A549 (cell line): ENCODE measurements around the gene SLC12A8. TPM values are rescaled to one million over a fixed set of nuclear protein-coding genes. Genes with fewer than 3 reads are reported as not detected.

ENCODE experiments used
- ATAC-seq, 2 experiments: fragments of 200-7000 bp in 1 of 2; fragments of >200 bp in 1 of 2; cut with Nextera tagmentation in 1 of 2; cut with Tn5 transposase in 1 of 2; 3 replicates each; pipeline versions ENCODE4 v1.8.0 to v1.9.1; 2018 to 2020; ENCODE audit warnings: mild to moderate bottlenecking in 1 of 2, moderate library complexity in 1 of 2
- CTCF ChIA-PET: fragments of 300-600 bp; sonication (Branson Sonifier 250); formaldehyde crosslinking; extraction: SDS; loops from one replicate; lab custom pipeline; 2021; ENCODE audit warnings: antibody characterized with exemption, inconsistent platforms; lab: Yijun Ruan, JAX
- POLR2A ChIA-PET: fragments of 350-600 bp; formaldehyde crosslinking; extraction: SDS; loops from one replicate; lab custom pipeline; 2021; ENCODE audit warnings: antibody characterized with exemption, inconsistent platforms; lab: Yijun Ruan, JAX
- DNase-seq, 2 experiments: peaks; one replicate each; pipeline versions ENCODE4 v3.0.0 to v3.0.0-alpha.2; 2011 to 2016; ENCODE audit warnings: low read depth in 1 of 2, low spot score in 1 of 2
- FAIRE-seq: peaks from 2 replicates; lab custom pipeline; 2011; peaks lifted over from hg19 to GRCh38; lab: Jason Lieb, UNC
- H3K27ac ChIP-seq, 2 experiments: fragments of >200 bp; sonication (Bioruptor Twin); formaldehyde crosslinking; 3 replicates each; pipeline ENCODE4 v1.5.1; 2016 to 2017
- H3K4me1 ChIP-seq: fragments of >200 bp; sonication (Bioruptor Twin); formaldehyde crosslinking; 3 replicates; pipeline ENCODE4 v1.6.1; 2016
- H3K4me2 ChIP-seq: fragments of >200 bp; sonication (Bioruptor Twin); formaldehyde crosslinking; 3 replicates; pipeline ENCODE4 v1.6.1; 2016
- H3K4me3 ChIP-seq: fragments of >200 bp; sonication (Bioruptor Twin); formaldehyde crosslinking; 3 replicates; pipeline ENCODE4 v1.5.1; 2016
- H3K9me3 ChIP-seq: fragments of >200 bp; sonication (Bioruptor Twin); formaldehyde crosslinking; 3 replicates; pipeline ENCODE4 v1.6.1; 2016
- ATOH8 ChIP-seq: fragments of 250-450 bp; sonication (Bioruptor Pico); IDR thresholded peaks from 2 replicates; pipeline ENCODE4 v1.5.0; 2020; ENCODE audit warnings: low read depth, mild to moderate bottlenecking, moderate library complexity
- BHLHE40 ChIP-seq: IDR thresholded peaks from 2 replicates; pipeline ENCODE4 v1.6.1; 2012; ENCODE audit warnings: low read depth, low read length, inconsistent platforms
- CBX2 ChIP-seq: fragments of 200-600 bp; sonication (generic); IDR thresholded peaks from 2 replicates; pipeline ENCODE4 v1.6.1; 2016; ENCODE audit warnings: low read depth, mild to moderate bottlenecking, borderline replicate concordance
- CHD2 ChIP-seq: fragments of 150-350 bp; IDR thresholded peaks from 2 replicates; pipeline ENCODE4 v1.6.1; 2014; ENCODE audit warnings: low read length; ENCODE audit not compliant: partially characterized antibody
- CHD4 ChIP-seq: fragments of 200-600 bp; sonication (generic); IDR thresholded peaks from 2 replicates; pipeline ENCODE4 v1.6.1; 2016; ENCODE audit warnings: antibody characterized with exemption, mild to moderate bottlenecking, borderline replicate concordance
- EP300 ChIP-seq, 2 experiments: fragments of >200 bp; sonication (Bioruptor Twin); formaldehyde crosslinking; IDR thresholded peaks; 2 replicates in 1 of 2; 3 replicates in 1 of 2; pipeline ENCODE4 v1.6.1; 2016 to 2017
- ESRRA ChIP-seq: fragments of 150-350 bp; IDR thresholded peaks from 2 replicates; pipeline ENCODE4 v1.6.1; 2014; ENCODE audit warnings: mild to moderate bottlenecking, low read length, borderline replicate concordance
- FOSL2 ChIP-seq, 2 experiments: fragments of 450-650 bp in 1 of 2; fragments of >200 bp in 1 of 2; sonication (Bioruptor Twin) in 1 of 2; formaldehyde crosslinking; IDR thresholded peaks; 2 replicates each; pipeline versions ENCODE4 v1.5.0 to v1.6.1; 2016 to 2020; ENCODE audit warnings: mild to moderate bottlenecking in 1 of 2, moderate library complexity in 1 of 2
- GATA3 ChIP-seq: IDR thresholded peaks from 2 replicates; pipeline ENCODE4 v1.6.1; 2012; ENCODE audit warnings: borderline replicate concordance
- HES2 ChIP-seq: fragments of >200 bp; sonication (Bioruptor Twin); formaldehyde crosslinking; IDR thresholded peaks from 2 replicates; pipeline ENCODE4 v1.6.1; 2016
- KDM1A ChIP-seq: fragments of 200-600 bp; sonication (generic); IDR thresholded peaks from 2 replicates; pipeline ENCODE4 v1.6.1; 2016; ENCODE audit warnings: low read depth, mild to moderate bottlenecking
- MAZ ChIP-seq: fragments of 150-350 bp; IDR thresholded peaks from 2 replicates; pipeline ENCODE4 v1.6.1; 2014; ENCODE audit warnings: antibody characterized with exemption, low read depth, low read length, borderline replicate concordance
- MYC ChIP-seq: IDR thresholded peaks from 2 replicates; pipeline ENCODE4 v1.6.1; 2012; ENCODE audit warnings: mild to moderate bottlenecking, inconsistent platforms, low read length, improper control_type of control experiment, borderline replicate concordance
- RAD21 ChIP-seq, 2 experiments: fragments of >200 bp in 1 of 2; sonication (Bioruptor Twin) in 1 of 2; formaldehyde crosslinking in 1 of 2; IDR thresholded peaks in 1 of 2; conservative IDR thresholded peaks in 1 of 2; 2 replicates in 1 of 2; 3 replicates in 1 of 2; pipeline ENCODE4 v1.6.1; 2012 to 2018; ENCODE audit warnings: inconsistent platforms in 1 of 2
- RARB ChIP-seq: fragments of 250-450 bp; sonication (Bioruptor Pico); IDR thresholded peaks from 2 replicates; pipeline ENCODE4 v1.8.0; 2021; ENCODE audit warnings: mild to moderate bottlenecking, moderate library complexity
- RCOR1 ChIP-seq: fragments of 150-350 bp; IDR thresholded peaks from 2 replicates; pipeline ENCODE4 v1.6.1; 2014; ENCODE audit warnings: antibody characterized with exemption, low read length, low read depth
- SMC3 ChIP-seq: fragments of >200 bp; sonication (Bioruptor Twin); formaldehyde crosslinking; IDR thresholded peaks from 3 replicates; pipeline ENCODE4 v1.6.1; 2018; ENCODE audit warnings: inconsistent platforms
- TFCP2L1 ChIP-seq: fragments of 250-450 bp; sonication (Bioruptor Pico); IDR thresholded peaks from 2 replicates; pipeline ENCODE4 v1.5.0; 2021; ENCODE audit warnings: mild to moderate bottlenecking
- ZC3H11A ChIP-seq: fragments of 450-650 bp; IDR thresholded peaks from 2 replicates; pipeline ENCODE4 v1.6.1; 2014; ENCODE audit warnings: antibody characterized with exemption, mild to moderate bottlenecking
- ZFP36 ChIP-seq: fragments of 450-650 bp; IDR thresholded peaks from 2 replicates; pipeline ENCODE4 v1.6.1; 2014; ENCODE audit warnings: borderline replicate concordance; ENCODE audit not compliant: partially characterized antibody
- WGBS: methylation state at CpG from one replicate; pipeline ENCODE4 v1.1.6; 2017; ENCODE audit errors: missing lambda C conversion rate; 5-methylcytosine and 5-hydroxymethylcytosine counted together
- polyA plus RNA-seq, 4 experiments: library from polyadenylated mRNA; depleted of rRNA in 3 of 4; stranded (reverse); fragments of >200 nt; fragmentation: RNase III in 1 of 4; extraction: RNeasy Plus Mini Kit Qiagen cat#74134 plus additional on column Dnase treatment in 1 of 4; gene quantifications; 2 replicates in 3 of 4; 3 replicates in 1 of 4; pipeline ENCODE4 v1.2.3, GENCODE V29; 2011 to 2017
- TF ChIP-seq, protein P1 (sequence below): fragments of >200 bp; sonication (Bioruptor Twin); formaldehyde crosslinking; IDR thresholded peaks from 3 replicates; pipeline ENCODE4 v1.5.1; 2016
- TF ChIP-seq, protein P2 (sequence below): fragments of 250-450 bp; sonication (Bioruptor Pico); IDR thresholded peaks from 2 replicates; pipeline ENCODE4 v1.5.0; 2021; ENCODE audit warnings: mild to moderate bottlenecking, moderate library complexity, borderline replicate concordance

The SLC12A8 gene
- polyA plus RNA-seq, 2 of the 4 experiments (the other 2 are of a cell fraction): 1.1 to 4.2 TPM

DNA sequence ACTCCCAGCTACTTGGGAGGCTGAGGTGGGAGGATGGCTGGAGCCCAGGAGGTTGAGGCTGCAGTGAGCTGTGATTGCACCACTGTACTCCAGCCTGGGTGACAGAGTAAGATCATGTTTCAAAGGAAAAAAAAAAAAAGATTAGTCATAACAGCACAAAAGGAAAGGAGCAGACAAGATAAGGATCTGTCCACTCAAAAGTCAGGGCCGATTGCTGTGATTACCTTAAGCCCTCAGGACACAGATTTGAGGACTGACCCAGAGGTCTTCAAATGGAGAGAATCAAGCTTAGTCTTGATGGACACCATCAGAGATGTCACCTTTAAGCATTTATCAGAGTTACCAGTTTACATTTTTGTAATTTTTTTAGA lies 132.9 kb downstream of the SLC12A8 start:
- CTCF ChIA-PET: interaction anchor here (1.2 to 2.2 kb wide), 2 partner anchors 13 to 30 kb away, joined by 3 to 7 read pairs; no protein-coding TSS in a partner anchor
- FAIRE-seq: no peak

GRCh38 chr3:125078951-125079674 lies 133.4 kb downstream of the SLC12A8 start:
- FAIRE-seq (no peak), ATAC-seq (no peak), DNase-seq (no peak)
- no peaks in the 10 kb centered on the region for H3K9me3 ChIP-seq
- ChIA-PET CTCF (interaction anchor here (1.2 to 2.2 kb wide), 2 partner anchors 13 to 31 kb away, joined by 3 to 7 read pairs; no protein-coding TSS in a partner anchor), POLR2A (interaction anchor here (0.6 to 1.1 kb wide), 2 partner anchors 16 to 82 kb away, joined by 3 read pairs; no protein-coding TSS in a partner anchor)
- H3K4me2 ChIP-seq: 0 out of 3 replicates have a peak overlapping the region, but pooled peaks have one; percentile 12
- H3K4me3 ChIP-seq: no peak overlapping the region
- WGBS: 63% methylated on average over 6 of the region's 6 CpGs
- H3K27ac ChIP-seq: peak overlapping the region in 1 of 2 experiments; percentile 58; a peak in 3 of 6 replicates
- peaks cover 21% of the 10 kb centered on the region for H3K4me1 ChIP-seq
- TF ChIP-seq CHD2 (no peak), RAD21 (conservative IDR thresholded peaks at IDR 0.05 in 1 of 2, IDR thresholded peaks at IDR 0.05 in 1 of 2) (no peak), EP300 (IDR thresholded peaks at IDR 0.05) (no peak), ZFP36 (no peak), CBX2 (no peak), RARB (CRISPR knock-in tag) (no peak), HES2 (no peak), CHD4 (no peak), ATOH8 (CRISPR knock-in tag) (no peak), BHLHE40 (no peak), TFCP2L1 (CRISPR knock-in tag) (no peak), SMC3 (no peak), MAZ (no peak), RCOR1 (no peak)
- TF ChIP-seq, protein P1, sequence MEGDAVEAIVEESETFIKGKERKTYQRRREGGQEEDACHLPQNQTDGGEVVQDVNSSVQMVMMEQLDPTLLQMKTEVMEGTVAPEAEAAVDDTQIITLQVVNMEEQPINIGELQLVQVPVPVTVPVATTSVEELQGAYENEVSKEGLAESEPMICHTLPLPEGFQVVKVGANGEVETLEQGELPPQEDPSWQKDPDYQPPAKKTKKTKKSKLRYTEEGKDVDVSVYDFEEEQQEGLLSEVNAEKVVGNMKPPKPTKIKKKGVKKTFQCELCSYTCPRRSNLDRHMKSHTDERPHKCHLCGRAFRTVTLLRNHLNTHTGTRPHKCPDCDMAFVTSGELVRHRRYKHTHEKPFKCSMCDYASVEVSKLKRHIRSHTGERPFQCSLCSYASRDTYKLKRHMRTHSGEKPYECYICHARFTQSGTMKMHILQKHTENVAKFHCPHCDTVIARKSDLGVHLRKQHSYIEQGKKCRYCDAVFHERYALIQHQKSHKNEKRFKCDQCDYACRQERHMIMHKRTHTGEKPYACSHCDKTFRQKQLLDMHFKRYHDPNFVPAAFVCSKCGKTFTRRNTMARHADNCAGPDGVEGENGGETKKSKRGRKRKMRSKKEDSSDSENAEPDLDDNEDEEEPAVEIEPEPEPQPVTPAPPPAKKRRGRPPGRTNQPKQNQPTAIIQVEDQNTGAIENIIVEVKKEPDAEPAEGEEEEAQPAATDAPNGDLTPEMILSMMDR: no peak

More for the DNA sequence above, 132.9 kb downstream of the SLC12A8 start:
- peak; percentile 51 to 52; a peak in 2 of 6 replicates for ATAC-seq
- WGBS: 23% methylated on average over 1 of the region's 1 CpG
- Histone ChIP-seq H3K9me3 (no peaks in the 10 kb centered on the region), H3K4me3 (no peak overlapping the region), H3K4me1 (peaks cover 22% of the 10 kb centered on the region), H3K27ac (peak overlapping the region in 1 of 2 experiments; percentile 58; a peak in 3 of 6 replicates), H3K4me2 (peak overlapping the region; percentile 45; the same call in 2 of the 3 replicates)
- POLR2A ChIA-PET: interaction anchor here (0.6 to 1.1 kb wide), 2 partner anchors 17 to 82 kb away, joined by 3 read pairs; no protein-coding TSS in a partner anchor
- TF ChIP-seq GATA3 (peak; percentile 74), KDM1A (no peak), ZC3H11A (no peak), FOSL2 (IDR thresholded peaks at IDR 0.05) (no peak), FOSL2 (CRISPR knock-in tag; IDR thresholded peaks at IDR 0.05) (peak; percentile 18; the same call in 1 of the 2 replicates), CBX2 (no peak)
- peak in 1 of 2 experiments; percentile 15 for DNase-seq

GRCh38 chr3:125077864-125078263 lies 134.7 kb downstream of the SLC12A8 start:
- H3K4me1 ChIP-seq: peaks cover 12% of the 10 kb centered on the region
- no peaks in the 10 kb centered on the region for H3K9me3 ChIP-seq
- no peak overlapping the region for H3K27ac ChIP-seq
- POLR2A ChIA-PET: no interaction called here
- FAIRE-seq: no peak
- CTCF ChIA-PET: no interaction called here
- no peak overlapping the region for H3K4me2 ChIP-seq
- no peak for ATAC-seq
- no peak for DNase-seq
- 100% methylated on average over 1 of the region's 3 CpGs for WGBS
- TF ChIP-seq, protein P2, sequence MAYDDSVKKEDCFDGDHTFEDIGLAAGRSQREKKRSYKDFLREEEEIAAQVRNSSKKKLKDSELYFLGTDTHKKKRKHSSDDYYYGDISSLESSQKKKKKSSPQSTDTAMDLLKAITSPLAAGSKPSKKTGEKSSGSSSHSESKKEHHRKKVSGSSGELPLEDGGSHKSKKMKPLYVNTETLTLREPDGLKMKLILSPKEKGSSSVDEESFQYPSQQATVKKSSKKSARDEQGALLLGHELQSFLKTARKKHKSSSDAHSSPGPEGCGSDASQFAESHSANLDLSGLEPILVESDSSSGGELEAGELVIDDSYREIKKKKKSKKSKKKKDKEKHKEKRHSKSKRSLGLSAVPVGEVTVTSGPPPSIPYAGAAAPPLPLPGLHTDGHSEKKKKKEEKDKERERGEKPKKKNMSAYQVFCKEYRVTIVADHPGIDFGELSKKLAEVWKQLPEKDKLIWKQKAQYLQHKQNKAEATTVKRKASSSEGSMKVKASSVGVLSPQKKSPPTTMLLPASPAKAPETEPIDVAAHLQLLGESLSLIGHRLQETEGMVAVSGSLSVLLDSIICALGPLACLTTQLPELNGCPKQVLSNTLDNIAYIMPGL (CRISPR knock-in tag): no peak
- TF ChIP-seq RAD21 (conservative IDR thresholded peaks at IDR 0.05 in 1 of 2, IDR thresholded peaks at IDR 0.05 in 1 of 2) (no peak), MYC (no peak), TFCP2L1 (CRISPR knock-in tag) (no peak), ESRRA (no peak)
- no peak overlapping the region for H3K4me3 ChIP-seq
